ENCODE data around the gene WDR82.
A peak's percentile ranks its signal among the peaks of the same experiment; 100 is the strongest.

WDR82 gene

DNA sequence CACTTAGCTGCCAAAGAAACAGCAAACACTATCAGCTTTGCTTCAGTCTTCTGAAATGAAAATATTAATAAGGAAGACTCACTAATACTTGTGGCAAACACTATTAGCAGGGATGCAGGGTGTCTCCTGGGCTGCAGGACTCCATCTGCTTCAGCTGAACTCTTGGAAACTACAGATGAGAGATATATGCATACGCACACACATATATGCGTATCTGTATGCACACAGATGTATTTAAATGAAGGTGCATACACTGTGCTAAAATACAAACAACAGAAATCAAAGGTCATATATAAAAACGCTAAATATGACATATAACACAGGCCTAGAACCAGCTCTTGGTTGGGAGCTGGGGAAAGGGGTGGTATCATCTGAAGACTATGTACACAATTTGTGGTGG lies 22.3 kb downstream of the WDR82 start:
- DNase-seq (ENCODE audit: low read depth) = no peak
- TF ChIP-seq, protein P1, sequence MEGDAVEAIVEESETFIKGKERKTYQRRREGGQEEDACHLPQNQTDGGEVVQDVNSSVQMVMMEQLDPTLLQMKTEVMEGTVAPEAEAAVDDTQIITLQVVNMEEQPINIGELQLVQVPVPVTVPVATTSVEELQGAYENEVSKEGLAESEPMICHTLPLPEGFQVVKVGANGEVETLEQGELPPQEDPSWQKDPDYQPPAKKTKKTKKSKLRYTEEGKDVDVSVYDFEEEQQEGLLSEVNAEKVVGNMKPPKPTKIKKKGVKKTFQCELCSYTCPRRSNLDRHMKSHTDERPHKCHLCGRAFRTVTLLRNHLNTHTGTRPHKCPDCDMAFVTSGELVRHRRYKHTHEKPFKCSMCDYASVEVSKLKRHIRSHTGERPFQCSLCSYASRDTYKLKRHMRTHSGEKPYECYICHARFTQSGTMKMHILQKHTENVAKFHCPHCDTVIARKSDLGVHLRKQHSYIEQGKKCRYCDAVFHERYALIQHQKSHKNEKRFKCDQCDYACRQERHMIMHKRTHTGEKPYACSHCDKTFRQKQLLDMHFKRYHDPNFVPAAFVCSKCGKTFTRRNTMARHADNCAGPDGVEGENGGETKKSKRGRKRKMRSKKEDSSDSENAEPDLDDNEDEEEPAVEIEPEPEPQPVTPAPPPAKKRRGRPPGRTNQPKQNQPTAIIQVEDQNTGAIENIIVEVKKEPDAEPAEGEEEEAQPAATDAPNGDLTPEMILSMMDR (IDR thresholded peaks at IDR 0.05; ENCODE audit: low read length, missing control alignments) = no peak
- no peak overlapping the region for H3K4me3 ChIP-seq (replicated peaks; ENCODE audit: low read depth, low read length)

DNA sequence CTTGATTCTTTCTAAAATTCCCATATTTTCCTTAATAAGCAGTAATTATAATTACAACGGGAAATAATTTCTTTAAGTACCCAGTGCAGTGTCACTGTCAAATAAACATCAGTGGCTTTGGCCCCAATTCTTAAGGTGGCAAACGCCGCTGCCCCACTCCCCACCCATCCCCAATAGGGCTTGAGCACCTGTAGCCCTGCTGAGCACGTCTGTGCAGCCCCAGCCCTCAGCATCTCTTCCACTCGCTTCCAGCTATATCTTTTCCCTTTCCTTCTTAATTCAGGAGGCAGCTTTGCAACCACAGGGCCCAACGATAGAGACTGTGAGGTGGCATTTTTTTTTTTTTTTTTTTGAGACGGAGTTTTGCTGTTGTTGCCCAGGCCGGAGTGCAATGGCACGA lies 23.8 kb downstream of the WDR82 start:
- TF ChIP-seq, protein P1 (IDR thresholded peaks at IDR 0.05; ENCODE audit: low read length, missing control alignments) = no peak
- H3K4me3 ChIP-seq (replicated peaks; ENCODE audit: low read depth, low read length) = no peak overlapping the region
- DNase-seq (ENCODE audit: low read depth) = no peak

DNA sequence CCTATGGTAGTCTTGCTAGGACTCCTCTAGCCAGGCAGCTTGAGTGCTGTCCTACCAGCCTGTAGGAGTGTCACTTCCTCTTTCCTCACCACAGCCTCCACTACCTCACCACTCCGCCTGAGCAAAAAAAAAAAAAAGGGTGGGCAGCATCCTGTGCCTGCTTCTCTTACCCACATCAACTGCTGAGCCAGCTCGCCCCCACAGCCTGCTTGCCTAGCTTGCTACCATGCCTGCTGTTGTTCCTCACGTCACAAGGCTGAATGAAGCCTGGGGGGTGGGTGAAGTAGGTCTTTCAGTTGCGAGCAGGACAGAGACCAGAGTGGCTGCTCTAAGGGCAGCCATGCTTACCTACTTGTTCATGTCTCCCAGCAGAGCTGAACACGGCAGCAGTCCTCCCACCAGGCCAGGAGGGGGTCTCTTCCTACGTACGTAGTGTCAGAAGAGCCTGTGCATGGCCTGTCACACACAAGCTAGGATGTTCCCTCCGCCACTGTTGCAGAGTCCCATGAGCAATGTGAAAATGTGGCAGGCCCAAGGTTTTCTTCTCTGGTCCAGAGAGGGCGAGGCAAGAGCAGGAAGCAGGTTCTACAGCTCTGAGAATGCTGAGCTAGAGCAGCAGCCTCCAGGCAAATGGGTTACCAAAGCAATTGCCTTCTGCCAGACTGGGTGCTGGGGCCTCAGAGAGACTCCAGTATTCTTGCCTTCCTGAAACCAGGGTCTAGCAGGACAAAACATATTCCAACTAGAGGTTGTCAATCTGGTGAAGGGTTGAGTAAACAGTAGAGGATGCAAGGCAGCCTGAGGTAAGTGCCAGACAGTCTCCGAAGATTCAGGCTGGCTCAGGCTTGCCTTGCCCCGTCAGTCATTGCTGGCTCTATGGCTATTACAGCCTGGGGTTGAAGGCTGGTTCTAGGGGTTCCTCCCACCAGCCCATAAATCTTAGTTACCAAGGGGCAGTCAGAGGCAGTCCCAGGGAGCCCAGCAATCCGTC lies 24.8 kb downstream of the WDR82 start:
- peak; percentile 36 for DNase-seq (ENCODE audit: low read depth)
- TF ChIP-seq, protein P1 (IDR thresholded peaks at IDR 0.05; ENCODE audit: low read length, missing control alignments) = no peak
- no peak overlapping the region for H3K4me3 ChIP-seq (replicated peaks; ENCODE audit: low read depth, low read length)

DNA sequence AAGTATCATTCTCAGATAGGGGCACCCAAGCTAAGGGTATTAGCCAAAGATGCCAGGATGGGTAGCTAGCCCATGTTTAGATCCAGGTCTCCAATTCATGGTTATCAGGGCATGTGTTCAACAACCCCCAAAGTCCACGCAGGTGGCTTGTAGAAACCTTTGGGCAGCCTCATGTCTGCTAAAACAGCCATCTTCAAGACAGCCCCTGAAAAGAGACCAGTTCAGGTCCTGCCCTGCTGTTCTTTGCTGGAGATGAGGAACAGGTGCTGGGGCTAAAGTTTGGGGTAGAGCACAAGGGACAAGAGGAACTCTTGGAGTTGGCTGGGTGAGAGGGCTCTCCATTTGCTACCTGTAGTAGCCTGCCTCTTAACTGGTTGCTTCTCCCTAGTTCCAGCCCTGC lies 28.3 kb downstream of the WDR82 start:
- DNase-seq (ENCODE audit: low read depth) = no peak
- TF ChIP-seq, protein P1 (IDR thresholded peaks at IDR 0.05; ENCODE audit: low read length, missing control alignments) = no peak
- no peak overlapping the region for H3K4me3 ChIP-seq (replicated peaks; ENCODE audit: low read depth, low read length)

DNA sequence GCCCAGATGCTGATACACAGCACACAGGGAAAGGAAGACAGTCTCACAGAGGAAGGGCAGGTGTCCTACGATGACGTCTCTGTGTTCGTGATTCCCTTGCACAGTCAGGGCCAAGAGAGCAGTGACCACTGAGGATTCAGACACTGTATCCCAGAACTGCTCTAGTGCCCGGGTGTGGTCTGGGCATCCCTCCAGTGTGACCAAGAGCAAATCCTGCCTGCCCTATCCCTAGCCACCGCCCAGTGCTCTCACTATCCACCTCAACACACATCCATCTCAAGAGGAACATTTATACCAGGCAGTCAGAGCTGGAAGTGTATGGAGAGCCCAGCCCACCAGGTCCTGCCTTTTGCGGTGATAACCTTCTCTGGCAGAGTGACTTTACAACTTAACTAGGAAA lies 28.8 kb downstream of the WDR82 start:
- TF ChIP-seq, protein P1 (IDR thresholded peaks at IDR 0.05; ENCODE audit: low read length, missing control alignments) = no peak
- DNase-seq (ENCODE audit: low read depth) = no peak
- no peak overlapping the region for H3K4me3 ChIP-seq (replicated peaks; ENCODE audit: low read depth, low read length)

DNA sequence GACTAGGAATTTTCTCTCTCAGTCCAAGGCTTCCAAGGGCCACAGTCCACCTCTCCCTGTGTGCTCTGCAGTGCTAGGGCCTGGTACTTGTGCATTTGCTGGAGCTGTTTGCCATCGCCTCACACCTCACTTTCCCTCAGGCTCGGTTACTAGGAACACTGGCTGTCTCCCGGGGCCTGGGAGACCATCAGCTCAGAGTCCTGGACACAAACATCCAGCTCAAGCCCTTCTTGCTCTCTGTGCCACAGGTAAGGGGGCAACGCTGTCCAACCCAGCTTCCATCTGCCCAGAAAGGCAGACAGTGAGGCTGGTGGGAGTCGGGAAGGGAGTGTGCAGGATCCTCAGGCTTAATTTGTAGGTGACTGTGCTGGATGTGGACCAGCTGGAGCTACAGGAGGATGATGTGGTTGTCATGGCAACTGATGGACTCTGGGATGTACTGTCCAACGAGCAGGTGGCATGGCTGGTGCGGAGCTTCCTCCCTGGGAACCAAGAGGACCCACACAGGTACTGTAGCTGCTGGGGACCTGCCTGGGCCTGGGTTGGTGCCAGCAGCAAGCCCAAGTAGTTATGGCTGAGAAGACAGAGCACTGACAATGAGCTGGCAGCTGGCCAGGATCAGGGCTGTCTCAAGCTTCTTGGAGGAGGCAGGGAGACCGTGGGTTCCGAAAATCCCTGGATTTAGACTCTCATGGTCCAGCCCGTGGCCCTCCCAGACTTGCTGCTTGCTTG lies 29.5 kb downstream of the WDR82 start:
- TF ChIP-seq, protein P1 (IDR thresholded peaks at IDR 0.05; ENCODE audit: low read length, missing control alignments) = no peak
- DNase-seq (ENCODE audit: low read depth) = peak; percentile 39
- no peak overlapping the region for H3K4me3 ChIP-seq (replicated peaks; ENCODE audit: low read depth, low read length)

All from fibroblast of pulmonary artery (primary cell).